H7 (cell line): ENCODE results near the gene ERVFRD-1. TPM values are rescaled to one million over a fixed set of nuclear protein-coding genes. Genes with fewer than 3 reads are reported as not detected.
A peak's percentile ranks its signal among the peaks of the same experiment; 100 is the strongest.

Experiments used
- DNase-seq: peaks from one replicate; pipeline ENCODE4 v3.0.0; 2012
- H3K27me3 ChIP-seq: 2 replicates; pipeline ENCODE4 v1.6.0; 2011; ENCODE audit warnings: mild to moderate bottlenecking, low read length; ENCODE audit not compliant: control insufficient read depth, insufficient read depth
- H3K36me3 ChIP-seq: replicated peaks from 2 replicates; pipeline ENCODE4 v1.5.1; 2011; ENCODE audit warnings: low read length; ENCODE audit not compliant: control insufficient read depth, insufficient read depth
- H3K4me3 ChIP-seq: 2 replicates; pipeline ENCODE4 v1.5.1; 2011; ENCODE audit warnings: low read depth, mild to moderate bottlenecking, control low read depth, low read length, moderate library complexity; ENCODE audit not compliant: insufficient read depth
- total RNA-seq: library from RNA; depleted of rRNA; stranded (reverse); fragments of >200 nt; shearing (Covaris generic); gene quantifications from 2 replicates; pipeline ENCODE4 v1.2.3, GENCODE V29; 2014; rRNA removed

Gene ERVFRD-1
- not detected in 2 replicates for total RNA-seq

- no peak for DNase-seq
- H3K4me3 ChIP-seq: no peak within 1 kb of the TSS
- H3K27me3 ChIP-seq: no peaks in the 10 kb centered on the region
- no peaks in the 10 kb centered on the region for H3K36me3 ChIP-seq
These were observed at the start of gene ERVFRD-1 for GRCh38 chr6:11110921-11111768. Gene ERVFRD-1, minus strand, starts transcription at chr6:11111725. Its CDS starts 6,415 bp downstream, at chr6:11105310.

- no peak for DNase-seq
- Histone ChIP-seq H3K4me3 (no peak overlapping the region), H3K27me3 (no peaks in the 10 kb centered on the region), H3K36me3 (no peaks in the 10 kb centered on the region)
These were observed 48.7 kb upstream of the ERVFRD-1 start for GRCh38 chr6:11160199-11160598.

GRCh38 chr6:11155589-11155988 lies 44.1 kb upstream of the ERVFRD-1 start:
- no peak for DNase-seq

GRCh38 chr6:11153447-11153846 lies 41.9 kb upstream of the ERVFRD-1 start:
- no peaks in the 10 kb centered on the region for H3K36me3 ChIP-seq
- no peaks in the 10 kb centered on the region for H3K27me3 ChIP-seq
- no peak overlapping the region for H3K4me3 ChIP-seq
- no peak for DNase-seq

More at GRCh38 chr6:11155589-11155988, 44.1 kb upstream of the ERVFRD-1 start:
- no peaks in the 10 kb centered on the region for H3K36me3 ChIP-seq
- no peaks in the 10 kb centered on the region for H3K27me3 ChIP-seq
- H3K4me3 ChIP-seq: no peak overlapping the region

- Histone ChIP-seq H3K36me3 (no peaks in the 10 kb centered on the region), H3K4me3 (no peak overlapping the region), H3K27me3 (no peaks in the 10 kb centered on the region)
- DNase-seq: no peak
These were observed 41.1 kb upstream of the ERVFRD-1 start for GRCh38 chr6:11152581-11152980.

- no peaks in the 10 kb centered on the region for H3K27me3 ChIP-seq
- DNase-seq: no peak
- no peak overlapping the region for H3K4me3 ChIP-seq
- no peaks in the 10 kb centered on the region for H3K36me3 ChIP-seq
These were observed 40.0 kb upstream of the ERVFRD-1 start for GRCh38 chr6:11151488-11151887.

GRCh38 chr6:11149551-11149950 lies 38.0 kb upstream of the ERVFRD-1 start:
- H3K4me3 ChIP-seq: no peak overlapping the region
- DNase-seq: no peak
- no peaks in the 10 kb centered on the region for H3K27me3 ChIP-seq
- no peaks in the 10 kb centered on the region for H3K36me3 ChIP-seq

- no peak for DNase-seq
- no peak overlapping the region for H3K4me3 ChIP-seq
These were observed 34.7 kb upstream of the ERVFRD-1 start for GRCh38 chr6:11146117-11146826.

GRCh38 chr6:11144393-11144851 lies 32.9 kb upstream of the ERVFRD-1 start:
- Histone ChIP-seq H3K36me3 (no peaks in the 10 kb centered on the region), H3K27me3 (no peaks in the 10 kb centered on the region), H3K4me3 (no peak overlapping the region)
- peak; percentile 63 for DNase-seq

More at GRCh38 chr6:11146117-11146826, 34.7 kb upstream of the ERVFRD-1 start:
- Histone ChIP-seq H3K27me3 (no peaks in the 10 kb centered on the region), H3K36me3 (no peaks in the 10 kb centered on the region)

GRCh38 chr6:11143394-11144371 lies 32.2 kb upstream of the ERVFRD-1 start:
- no peak overlapping the region for H3K4me3 ChIP-seq
- no peaks in the 10 kb centered on the region for H3K27me3 ChIP-seq
- no peak for DNase-seq
- no peaks in the 10 kb centered on the region for H3K36me3 ChIP-seq

GRCh38 chr6:11142296-11143027 lies 30.9 kb upstream of the ERVFRD-1 start:
- Histone ChIP-seq H3K36me3 (no peaks in the 10 kb centered on the region), H3K4me3 (no peak overlapping the region), H3K27me3 (no peaks in the 10 kb centered on the region)
- DNase-seq: no peak

GRCh38 chr6:11141295-11141694 lies 29.8 kb upstream of the ERVFRD-1 start:
- no peak overlapping the region for H3K4me3 ChIP-seq
- DNase-seq: no peak
- no peaks in the 10 kb centered on the region for H3K36me3 ChIP-seq
- H3K27me3 ChIP-seq: no peaks in the 10 kb centered on the region

GRCh38 chr6:11140056-11140455 lies 28.5 kb upstream of the ERVFRD-1 start:
- Histone ChIP-seq H3K4me3 (no peak overlapping the region), H3K36me3 (peaks cover 3% of the 10 kb centered on the region), H3K27me3 (no peaks in the 10 kb centered on the region)
- DNase-seq: no peak
